ENCODE data around the gene SAC3D1. TPM values are rescaled to one million over a fixed set of nuclear protein-coding genes. Genes with fewer than 3 reads are reported as not detected.

Gene SAC3D1
- total RNA-seq: 9.4 and 13.7 TPM in 2 replicates

DNA sequence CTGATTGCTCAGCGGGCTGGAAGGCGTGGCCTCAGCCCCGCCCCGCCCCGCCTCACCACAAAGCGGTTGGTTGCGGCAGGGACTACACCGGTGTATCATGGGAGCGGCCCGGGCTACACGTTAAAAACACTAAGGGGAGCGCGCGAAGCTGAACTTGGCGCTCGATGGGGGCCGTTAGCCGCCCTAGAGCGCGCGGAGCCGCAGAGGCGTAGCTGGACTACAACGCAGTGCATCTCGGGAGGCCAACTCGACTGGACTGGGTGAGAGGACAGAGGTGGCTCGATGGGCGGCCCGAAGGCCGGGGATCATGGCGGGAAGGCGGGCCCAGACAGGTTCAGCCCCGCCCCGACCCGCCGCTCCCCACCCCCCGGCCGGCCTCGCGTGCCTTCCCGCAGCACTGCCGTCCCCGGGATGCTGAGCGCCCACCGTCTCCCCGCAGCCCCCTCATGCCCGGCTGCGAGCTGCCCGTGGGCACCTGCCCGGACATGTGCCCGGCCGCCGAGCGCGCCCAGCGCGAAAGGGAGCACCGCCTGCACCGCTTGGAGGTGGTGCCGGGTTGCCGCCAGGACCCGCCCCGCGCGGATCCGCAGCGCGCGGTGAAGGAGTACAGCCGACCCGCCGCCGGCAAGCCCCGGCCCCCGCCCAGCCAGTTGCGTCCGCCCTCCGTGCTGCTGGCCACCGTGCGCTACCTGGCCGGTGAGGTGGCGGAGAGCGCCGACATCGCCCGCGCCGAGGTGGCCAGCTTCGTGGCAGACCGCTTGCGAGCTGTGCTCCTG is at the start of gene SAC3D1:
Gene SAC3D1, plus strand, starts transcription at position 364 of the 776 bp plus-strand sequence. Its CDS starts 83 bp downstream, at position 447.

DNA sequence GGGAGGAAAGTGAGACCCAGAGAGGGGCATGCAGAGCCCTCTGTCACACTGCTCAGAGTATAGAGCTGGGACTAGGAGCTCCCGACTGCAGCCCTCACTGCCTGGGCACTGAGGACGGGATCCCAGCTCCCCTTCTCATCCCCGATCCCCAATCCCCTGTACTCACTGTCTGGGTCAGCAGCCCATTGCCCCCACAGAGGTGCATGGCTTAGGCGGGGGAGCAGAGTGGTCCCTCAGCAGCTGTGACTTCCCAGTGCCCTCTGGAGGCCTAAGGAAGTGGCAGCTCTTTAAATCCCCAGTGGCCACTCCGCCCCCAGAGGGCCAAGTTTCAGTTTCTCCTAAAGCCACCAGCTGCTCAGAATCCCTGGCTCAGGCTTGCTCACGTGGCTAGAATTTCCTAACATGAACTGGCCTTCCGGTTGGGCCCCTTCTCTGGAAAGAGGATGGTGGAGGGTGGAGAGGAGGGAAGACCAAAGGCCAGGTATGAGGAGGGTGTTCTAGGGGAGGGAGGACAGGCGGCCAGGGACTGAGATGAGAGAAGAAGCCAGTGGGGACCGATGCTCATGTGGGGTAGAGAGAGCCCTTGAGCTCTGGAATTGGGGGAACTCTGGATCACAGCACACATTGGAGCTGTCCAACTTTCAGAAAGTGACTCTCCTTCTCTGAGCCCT is 44.2 kb upstream of the SAC3D1 start, which contains the start of gene BATF2:
Gene BATF2, minus strand, starts transcription at position 262 of the 671 bp plus-strand sequence. Its CDS starts 57 bp downstream, at position 205.

DNA sequence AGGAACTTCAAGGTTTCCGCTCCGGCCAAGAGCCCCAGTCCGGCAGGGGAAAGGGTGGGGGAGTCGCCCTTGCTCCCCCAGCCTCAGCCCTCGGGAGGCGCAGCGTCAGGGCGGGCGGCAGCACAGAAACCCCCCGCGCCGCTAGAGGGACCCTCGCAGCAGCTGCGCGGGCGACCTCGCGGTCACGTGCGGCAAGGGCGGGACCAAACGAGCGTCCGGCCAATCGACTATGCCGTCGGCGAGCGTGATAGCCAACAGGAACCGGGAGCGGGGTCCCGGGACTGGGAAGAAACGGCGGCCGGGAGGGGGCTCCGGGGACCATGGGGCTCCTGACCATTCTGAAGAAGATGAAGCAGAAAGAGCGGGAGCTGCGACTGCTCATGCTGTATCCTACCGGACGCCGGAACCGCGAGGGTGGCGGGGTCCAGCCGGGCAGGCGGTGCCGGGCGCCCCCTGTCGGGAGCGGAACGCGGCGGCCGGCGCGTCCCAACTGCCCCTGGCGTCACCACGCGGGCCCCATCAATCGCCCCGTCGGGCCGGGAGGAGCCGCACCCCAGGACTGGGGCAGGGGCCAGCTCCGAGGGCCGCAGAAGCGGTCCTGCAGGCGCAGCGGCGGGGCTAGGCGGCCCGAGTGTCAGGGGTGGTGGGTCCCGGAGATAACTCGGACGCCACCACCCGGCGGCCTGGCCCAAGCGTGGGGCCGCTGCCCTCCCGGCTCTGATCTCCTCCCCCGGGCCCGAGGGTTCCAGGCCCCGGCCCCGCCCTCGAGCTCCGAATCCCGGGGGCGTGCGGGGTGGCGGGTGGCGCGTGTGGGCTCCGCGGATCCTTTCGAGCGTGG is 26.9 kb upstream of the SAC3D1 start, which contains the start of gene ARL2:
Gene ARL2, plus strand, starts transcription at position 273 of the 838 bp plus-strand sequence. Its CDS starts 48 bp downstream, at position 321.

DNA sequence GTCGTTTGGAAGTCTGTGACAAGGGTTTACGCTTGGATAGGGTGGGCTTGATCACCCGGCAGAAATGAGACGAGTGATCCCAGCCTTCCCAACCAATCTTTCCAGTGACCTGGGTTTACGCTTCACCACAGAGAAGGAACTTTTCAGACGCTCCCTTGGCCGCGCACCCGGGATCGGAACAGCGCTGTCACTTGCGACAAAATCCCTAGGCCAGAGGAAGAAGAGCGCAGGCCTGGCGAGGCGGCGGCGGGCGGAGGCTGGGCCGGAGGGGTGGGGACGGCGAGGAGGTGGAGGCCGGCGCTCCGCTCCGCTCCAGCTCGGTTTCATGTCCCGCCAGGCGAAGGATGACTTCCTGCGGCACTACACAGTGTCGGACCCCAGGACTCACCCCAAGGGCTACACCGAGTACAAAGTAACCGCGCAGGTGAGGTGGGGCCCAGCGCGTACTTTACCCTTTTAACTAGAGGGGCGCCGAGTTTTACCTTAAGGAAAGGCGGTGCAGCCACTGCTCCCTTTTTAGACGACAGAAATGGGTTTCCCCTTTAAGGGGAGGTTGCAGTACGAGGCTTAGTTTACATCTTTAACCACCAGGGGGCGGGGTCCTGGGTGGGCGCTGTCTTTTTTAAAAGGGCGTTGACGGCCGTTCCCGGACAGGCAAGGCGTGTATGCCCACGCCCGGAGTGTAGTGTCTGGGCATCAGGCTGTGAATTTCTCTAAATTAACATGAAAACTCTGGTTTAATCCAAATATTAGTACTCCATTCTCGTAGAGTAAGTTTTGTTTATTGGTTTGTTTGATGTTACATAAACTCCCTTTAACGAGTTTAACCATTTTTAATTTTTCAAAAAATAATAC is 13.6 kb upstream of the SAC3D1 start, which contains the start of gene SNX15:
Gene SNX15, plus strand, starts transcription at position 227 of the 855 bp plus-strand sequence. Its CDS starts 99 bp downstream, at position 326.

DNA sequence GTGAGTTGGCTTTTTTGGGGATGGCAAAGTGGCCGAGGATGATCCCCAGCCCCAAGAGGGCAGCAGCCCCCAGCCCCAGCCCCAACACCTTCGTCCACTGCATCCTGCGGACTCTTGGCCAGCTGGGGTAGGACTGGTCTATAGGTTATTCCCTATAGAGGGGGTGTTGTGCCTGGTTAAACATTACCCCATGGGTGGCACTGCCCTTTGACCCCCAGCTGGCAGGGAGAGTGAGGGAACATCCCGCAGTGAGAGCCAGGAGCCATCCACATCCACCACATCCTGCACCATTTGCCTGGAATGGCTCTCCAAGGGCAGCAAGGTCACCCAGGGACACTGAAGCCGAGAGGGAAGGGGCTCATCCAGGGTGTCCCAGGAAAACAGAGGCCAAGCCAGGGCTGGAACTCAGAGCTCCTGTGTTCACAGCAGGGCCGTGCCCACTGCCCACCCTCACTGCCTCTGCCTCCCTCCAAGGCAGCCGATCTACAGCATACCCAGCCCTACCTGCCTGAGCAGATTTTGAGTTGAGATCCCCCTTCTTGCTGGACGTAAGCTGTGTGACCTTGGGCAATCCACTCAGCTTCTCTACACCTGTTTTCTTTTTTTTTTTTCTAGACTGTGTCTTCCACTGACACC is 17.5 kb downstream of the SAC3D1 start, which contains the start of gene NAALADL1:
Gene NAALADL1, minus strand, starts transcription at position 135 of the 636 bp plus-strand sequence. Its CDS starts 32 bp downstream, at position 103.

DNA sequence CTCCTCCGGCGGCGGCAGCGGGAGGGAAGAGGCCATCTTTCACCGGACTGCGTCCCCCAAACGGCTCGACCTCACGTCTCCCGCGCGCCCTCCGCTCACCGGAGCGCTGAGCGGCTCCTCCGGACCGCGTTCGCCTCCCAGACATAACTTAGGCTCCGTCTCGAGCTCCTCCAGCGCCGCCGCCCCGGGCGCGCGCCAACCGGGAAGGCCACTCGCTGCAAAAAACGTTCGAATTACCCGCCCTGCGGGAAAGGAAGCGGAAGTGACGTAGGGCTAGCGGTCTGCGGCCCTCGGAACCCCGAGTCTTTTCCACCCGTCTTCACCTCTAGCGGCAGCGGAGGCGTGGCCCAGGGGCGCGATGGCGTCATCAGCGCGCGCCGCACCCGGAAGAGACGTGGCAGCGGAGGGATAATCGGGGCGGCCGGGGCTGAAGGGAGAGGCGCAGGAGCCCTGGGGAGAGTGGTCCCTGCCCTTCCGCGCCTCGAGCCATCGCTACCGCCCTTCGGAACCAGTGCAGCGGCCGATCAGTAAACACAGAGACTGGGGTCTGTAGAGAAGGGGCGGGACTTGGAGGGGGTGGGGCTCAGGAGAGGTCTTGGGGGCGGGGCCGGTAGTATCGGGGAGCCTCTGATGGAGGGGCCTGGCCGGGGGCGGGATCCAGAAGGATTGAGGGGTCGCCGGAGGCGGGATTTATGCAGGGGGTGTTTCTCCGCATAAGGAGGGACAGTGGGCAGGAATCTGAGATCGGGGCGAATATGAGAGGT is 43.0 kb downstream of the SAC3D1 start, which contains the start of the genes CDCA5 and ZFPL1:
Gene CDCA5, minus strand, starts transcription at position 207 of the 764 bp plus-strand sequence. Its CDS starts 62 bp downstream, at position 145.
Gene ZFPL1, plus strand, starts transcription at position 389 of the 764 bp plus-strand sequence. CDS start 477 bp downstream, outside the sequence.

Other genes starting within 250 kb of the SAC3D1 start
- 37.7 and 44.1 TPM in 2 replicates for gene MAP4K2, start 238.0 kb upstream of the SAC3D1 start, total RNA-seq
- 13.0 and 13.1 TPM in 2 replicates for gene MEN1, start 230.7 kb upstream of the SAC3D1 start, total RNA-seq
- gene CDC42BPG, start 196.6 kb upstream of the SAC3D1 start, total RNA-seq: 0.15 and 0.32 TPM in 2 replicates
- 62.9 and 73.1 TPM in 2 replicates for gene EHD1, start 162.6 kb upstream of the SAC3D1 start, total RNA-seq
- gene ATG2A, start 124.0 kb upstream of the SAC3D1 start, total RNA-seq: 7.5 and 11.7 TPM in 2 replicates
- 7.8 and 7.9 TPM in 2 replicates for gene PPP2R5B, start 116.5 kb upstream of the SAC3D1 start, total RNA-seq
- gene GPHA2, start 105.3 kb upstream of the SAC3D1 start, total RNA-seq: not detected in 2 replicates
- gene MAJIN, start 69.1 kb upstream of the SAC3D1 start, total RNA-seq: not detected in 2 replicates
- gene BATF2, start 44.2 kb upstream of the SAC3D1 start, total RNA-seq: 0.65 and 12.3 TPM in 2 replicates
- 113 and 137 TPM in 2 replicates for gene ARL2, start 27.1 kb upstream of the SAC3D1 start, total RNA-seq
- 8.1 and 8.5 TPM in 2 replicates for gene SNX15, start 13.8 kb upstream of the SAC3D1 start, total RNA-seq
- gene NAALADL1, start 17.3 kb downstream of the SAC3D1 start, total RNA-seq: 5.5 and 9.7 TPM in 2 replicates
- 7.1 and 11.4 TPM in 2 replicates for gene CDCA5, start 42.8 kb downstream of the SAC3D1 start, total RNA-seq
- 33.5 and 34.7 TPM in 2 replicates for gene ZFPL1, start 43.0 kb downstream of the SAC3D1 start, total RNA-seq
- 182 and 195 TPM in 2 replicates for gene VPS51, start 55.0 kb downstream of the SAC3D1 start, total RNA-seq
- gene TM7SF2, start 70.7 kb downstream of the SAC3D1 start, total RNA-seq: 15.6 and 24.9 TPM in 2 replicates
- gene ZNHIT2, start 76.5 kb downstream of the SAC3D1 start, total RNA-seq: 9.0 and 10.1 TPM in 2 replicates
- 318 and 429 TPM in 2 replicates for gene FAU, start 80.9 kb downstream of the SAC3D1 start, total RNA-seq
- 27.6 and 32.4 TPM in 2 replicates for gene MRPL49, start 81.1 kb downstream of the SAC3D1 start, total RNA-seq
- gene SYVN1, start 93.3 kb downstream of the SAC3D1 start, total RNA-seq: 10.7 and 12.0 TPM in 2 replicates
- not detected in 2 replicates for gene SPDYC, start 129.0 kb downstream of the SAC3D1 start, total RNA-seq
- gene CAPN1, start 140.7 kb downstream of the SAC3D1 start, total RNA-seq: 63.3 and 157 TPM in 2 replicates
- 7.6 and 7.8 TPM in 2 replicates for gene POLA2, start 220.8 kb downstream of the SAC3D1 start, total RNA-seq